SU-DHL-6 (cell line): Measurements from ENCODE around the gene OSBPL2.

Experiments used
- EZH2phosphoT487 ChIP-seq: fragments of 200-600 bp; sonication (generic), shearing (Covaris generic); conservative IDR thresholded peaks from 2 replicates; pipeline ENCODE4 v1.6.1; 2018; ENCODE audit warnings: mild to moderate bottlenecking, antibody characterized with exemption, low read length, moderate library complexity, mixed read lengths
- TF ChIP-seq, protein P1 (sequence below): fragments of 200-600 bp; sonication (generic); IDR thresholded peaks from one replicate; pipeline ENCODE4 v1.5.1; 2017; ENCODE audit warnings: antibody characterized with exemption, mild to moderate bottlenecking, low read length, moderate library complexity; ENCODE audit not compliant: insufficient read depth, poor library complexity, severe bottlenecking

DNA sequence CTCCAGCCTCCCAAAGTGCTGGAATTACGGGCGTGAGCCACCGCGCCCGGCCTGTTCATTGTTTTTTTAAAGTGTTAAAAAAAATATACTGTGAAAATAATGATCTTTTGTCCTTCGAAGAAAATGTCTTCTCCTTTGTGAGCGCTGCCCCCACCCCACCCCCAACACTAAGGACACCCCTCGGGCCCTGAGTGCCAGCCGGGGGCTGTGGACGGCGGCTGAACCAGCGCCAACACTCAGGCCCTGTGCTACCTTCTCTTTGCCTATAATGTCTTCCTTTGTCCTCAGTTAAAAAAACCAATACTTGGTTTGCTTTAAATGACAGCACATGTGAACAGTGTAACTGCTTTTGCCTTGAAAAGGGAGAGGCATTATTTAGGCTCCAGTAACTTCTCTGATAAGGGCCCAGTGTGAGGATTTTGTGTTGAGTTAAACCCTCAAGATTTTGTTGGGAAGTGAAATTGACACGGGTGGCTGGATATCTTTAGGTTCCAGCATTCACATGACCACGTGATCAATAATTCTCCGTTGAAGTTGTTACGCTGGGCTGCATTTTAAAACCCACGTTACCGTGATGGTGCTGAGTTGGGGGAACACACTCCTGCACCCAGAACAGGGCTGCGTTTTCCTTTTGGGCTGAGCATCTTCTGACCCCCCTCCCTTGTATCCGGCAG is 54.9 kb downstream of the OSBPL2 start:
- TF ChIP-seq, protein P1, sequence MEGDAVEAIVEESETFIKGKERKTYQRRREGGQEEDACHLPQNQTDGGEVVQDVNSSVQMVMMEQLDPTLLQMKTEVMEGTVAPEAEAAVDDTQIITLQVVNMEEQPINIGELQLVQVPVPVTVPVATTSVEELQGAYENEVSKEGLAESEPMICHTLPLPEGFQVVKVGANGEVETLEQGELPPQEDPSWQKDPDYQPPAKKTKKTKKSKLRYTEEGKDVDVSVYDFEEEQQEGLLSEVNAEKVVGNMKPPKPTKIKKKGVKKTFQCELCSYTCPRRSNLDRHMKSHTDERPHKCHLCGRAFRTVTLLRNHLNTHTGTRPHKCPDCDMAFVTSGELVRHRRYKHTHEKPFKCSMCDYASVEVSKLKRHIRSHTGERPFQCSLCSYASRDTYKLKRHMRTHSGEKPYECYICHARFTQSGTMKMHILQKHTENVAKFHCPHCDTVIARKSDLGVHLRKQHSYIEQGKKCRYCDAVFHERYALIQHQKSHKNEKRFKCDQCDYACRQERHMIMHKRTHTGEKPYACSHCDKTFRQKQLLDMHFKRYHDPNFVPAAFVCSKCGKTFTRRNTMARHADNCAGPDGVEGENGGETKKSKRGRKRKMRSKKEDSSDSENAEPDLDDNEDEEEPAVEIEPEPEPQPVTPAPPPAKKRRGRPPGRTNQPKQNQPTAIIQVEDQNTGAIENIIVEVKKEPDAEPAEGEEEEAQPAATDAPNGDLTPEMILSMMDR = no peak
- TF ChIP-seq EZH2phosphoT487 = no peak
